ENCODE measurements around the gene TTC8.

DNA sequence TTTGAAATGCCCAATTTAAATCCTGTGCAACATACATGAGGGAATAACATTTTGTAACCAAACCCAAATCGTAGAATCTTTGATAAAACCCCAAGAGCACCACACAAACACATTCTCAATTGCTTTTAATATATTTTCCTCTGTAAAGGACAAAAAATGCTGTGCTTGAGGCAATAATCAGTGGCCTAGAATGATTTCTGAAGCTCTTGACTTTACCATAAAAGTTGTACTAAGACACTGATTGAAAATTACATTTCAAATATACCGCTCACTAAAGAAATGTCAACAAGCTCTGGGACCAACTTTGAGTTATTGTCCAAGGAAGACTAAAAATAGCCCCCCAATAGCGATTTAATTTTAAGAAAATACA, 33.2 kb upstream of the TTC8 start:
- TF ChIP-seq POLR2A (IDR thresholded peaks at IDR 0.05) (no peak), EP300 (IDR thresholded peaks at IDR 0.05) (no peak)
- TF ChIP-seq, protein P1, sequence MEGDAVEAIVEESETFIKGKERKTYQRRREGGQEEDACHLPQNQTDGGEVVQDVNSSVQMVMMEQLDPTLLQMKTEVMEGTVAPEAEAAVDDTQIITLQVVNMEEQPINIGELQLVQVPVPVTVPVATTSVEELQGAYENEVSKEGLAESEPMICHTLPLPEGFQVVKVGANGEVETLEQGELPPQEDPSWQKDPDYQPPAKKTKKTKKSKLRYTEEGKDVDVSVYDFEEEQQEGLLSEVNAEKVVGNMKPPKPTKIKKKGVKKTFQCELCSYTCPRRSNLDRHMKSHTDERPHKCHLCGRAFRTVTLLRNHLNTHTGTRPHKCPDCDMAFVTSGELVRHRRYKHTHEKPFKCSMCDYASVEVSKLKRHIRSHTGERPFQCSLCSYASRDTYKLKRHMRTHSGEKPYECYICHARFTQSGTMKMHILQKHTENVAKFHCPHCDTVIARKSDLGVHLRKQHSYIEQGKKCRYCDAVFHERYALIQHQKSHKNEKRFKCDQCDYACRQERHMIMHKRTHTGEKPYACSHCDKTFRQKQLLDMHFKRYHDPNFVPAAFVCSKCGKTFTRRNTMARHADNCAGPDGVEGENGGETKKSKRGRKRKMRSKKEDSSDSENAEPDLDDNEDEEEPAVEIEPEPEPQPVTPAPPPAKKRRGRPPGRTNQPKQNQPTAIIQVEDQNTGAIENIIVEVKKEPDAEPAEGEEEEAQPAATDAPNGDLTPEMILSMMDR (IDR thresholded peaks at IDR 0.05) = no peak

Measured in upper lobe of left lung (tissue), 4 donors.